ENCODE measurements around the gene PAK5. TPM values are rescaled to one million over a fixed set of nuclear protein-coding genes. Genes with fewer than 3 reads are reported as not detected.

The PAK5 gene
- total and polyA plus RNA-seq, 2 donors (not counting 1 experiment from before 2014, with no cell fraction given) = not detected

GRCh38 chr20:9755301-9755700 is 83.6 kb downstream of the PAK5 start:
- Histone ChIP-seq H2AFZ (ENCODE audit: insufficient read depth, low read depth, low read length, poor library complexity, severe bottlenecking) (no peak overlapping the region), H3K4me3 (ENCODE audit: control extremely low read depth in 1 of 5, extremely low read depth in 1 of 5, insufficient read depth in 1 of 5, low read depth in 2 of 5, low read length in 4 of 5) (no peak overlapping the region), H3K27ac (ENCODE audit: low read length in 2 of 2) (no peak overlapping the region), H4K20me1 (ENCODE audit: control insufficient read depth, insufficient read depth, low read length, poor library complexity, severe bottlenecking) (no peaks in the 10 kb centered on the region), H3K4me1 (ENCODE audit: control insufficient read depth in 2 of 2, insufficient read depth in 2 of 2, low read length in 2 of 2) (no peaks in the 10 kb centered on the region), H3K27me3 (replicated peaks in 1 of 4; ENCODE audit: control extremely low read depth in 1 of 4, control insufficient read depth in 3 of 4, insufficient read depth in 4 of 4, low read length in 3 of 4) (no peaks in the 10 kb centered on the region), H3K9ac (ENCODE audit: low read length) (no peak overlapping the region), H3K4me2 (replicated peaks; ENCODE audit: low read depth, low read length, poor library complexity, severe bottlenecking) (no peak overlapping the region), H3K36me3 (replicated peaks in 1 of 2; ENCODE audit: control extremely low read depth in 1 of 2, control insufficient read depth in 1 of 2, extremely low read depth in 1 of 2, insufficient read depth in 2 of 2, low read length in 1 of 2) (no peaks in the 10 kb centered on the region), H3K79me2 (ENCODE audit: control insufficient read depth, insufficient read depth, low read length) (no peaks in the 10 kb centered on the region), H3K9me3 (ENCODE audit: control extremely low read depth in 1 of 3, control insufficient read depth in 2 of 3, insufficient read depth in 1 of 3, low read length in 2 of 3) (no peaks in the 10 kb centered on the region)
- POLR2A ChIA-PET = no interaction called here
- no peak for TF ChIP-seq EZH2 (IDR thresholded peaks at IDR 0.05; ENCODE audit: borderline replicate concordance, insufficient read depth, low read depth, low read length, poor library complexity, severe bottlenecking)
- no peak for TF ChIP-seq CTCF (IDR thresholded peaks at IDR 0.05)
- H3K27me3 Mint-ChIP-seq = no peaks in the 10 kb centered on the region
- CTCF ChIA-PET = no interaction called here
- no peak for DNase-seq
- intact Hi-C loops (cut with micrococcal nuclease) = no loop called here
- peaks cover 2% of the 10 kb centered on the region for H3K9me3 Mint-ChIP-seq (ENCODE audit: insufficient read depth)
- WGBS (ENCODE audit: insufficient coverage) = no CpG with 5 or more reads among the region's 1 CpG
- H3K27ac Mint-ChIP-seq = no peak overlapping the region
- H3K4me1 Mint-ChIP-seq = no peaks in the 10 kb centered on the region
- no peak overlapping the region for H3K4me3 Mint-ChIP-seq
- no peak for ATAC-seq (ENCODE audit: low read depth)

GRCh38 chr20:9744551-9744950 is 94.3 kb downstream of the PAK5 start:
- TF ChIP-seq CTCF (IDR thresholded peaks at IDR 0.05) (no peak), EZH2 (IDR thresholded peaks at IDR 0.05; ENCODE audit: borderline replicate concordance, insufficient read depth, low read depth, low read length, poor library complexity, severe bottlenecking) (no peak)
- Histone ChIP-seq H3K79me2 (ENCODE audit: control insufficient read depth, insufficient read depth, low read length) (no peaks in the 10 kb centered on the region), H3K4me1 (ENCODE audit: control insufficient read depth in 2 of 2, insufficient read depth in 2 of 2, low read length in 2 of 2) (no peaks in the 10 kb centered on the region), H4K20me1 (ENCODE audit: control insufficient read depth, insufficient read depth, low read length, poor library complexity, severe bottlenecking) (no peaks in the 10 kb centered on the region), H2AFZ (ENCODE audit: insufficient read depth, low read depth, low read length, poor library complexity, severe bottlenecking) (no peak overlapping the region), H3K27me3 (replicated peaks in 1 of 4; ENCODE audit: control extremely low read depth in 1 of 4, control insufficient read depth in 3 of 4, insufficient read depth in 4 of 4, low read length in 3 of 4) (no peaks in the 10 kb centered on the region), H3K4me2 (replicated peaks; ENCODE audit: low read depth, low read length, poor library complexity, severe bottlenecking) (no peak overlapping the region), H3K36me3 (replicated peaks in 1 of 2; ENCODE audit: control extremely low read depth in 1 of 2, control insufficient read depth in 1 of 2, extremely low read depth in 1 of 2, insufficient read depth in 2 of 2, low read length in 1 of 2) (no peaks in the 10 kb centered on the region), H3K4me3 (ENCODE audit: control extremely low read depth in 1 of 5, extremely low read depth in 1 of 5, insufficient read depth in 1 of 5, low read depth in 2 of 5, low read length in 4 of 5) (no peak overlapping the region), H3K9ac (ENCODE audit: low read length) (no peak overlapping the region), H3K9me3 (ENCODE audit: control extremely low read depth in 1 of 3, control insufficient read depth in 2 of 3, insufficient read depth in 1 of 3, low read length in 2 of 3) (no peaks in the 10 kb centered on the region), H3K27ac (ENCODE audit: low read length in 2 of 2) (no peak overlapping the region)
- H3K4me3 Mint-ChIP-seq = no peak overlapping the region
- ChIA-PET POLR2A (no interaction called here), CTCF (no interaction called here)
- ATAC-seq (ENCODE audit: low read depth) = no peak
- peaks cover 5% of the 10 kb centered on the region for H3K9me3 Mint-ChIP-seq (ENCODE audit: insufficient read depth)
- no peaks in the 10 kb centered on the region for H3K4me1 Mint-ChIP-seq
- intact Hi-C loops (cut with micrococcal nuclease) = no loop called here
- DNase-seq = no peak
- H3K27me3 Mint-ChIP-seq = no peaks in the 10 kb centered on the region
- H3K27ac Mint-ChIP-seq = no peak overlapping the region

Measured in B cell (primary cell).